ENCODE measurements around the gene TRHDE.

TRHDE gene

DNA sequence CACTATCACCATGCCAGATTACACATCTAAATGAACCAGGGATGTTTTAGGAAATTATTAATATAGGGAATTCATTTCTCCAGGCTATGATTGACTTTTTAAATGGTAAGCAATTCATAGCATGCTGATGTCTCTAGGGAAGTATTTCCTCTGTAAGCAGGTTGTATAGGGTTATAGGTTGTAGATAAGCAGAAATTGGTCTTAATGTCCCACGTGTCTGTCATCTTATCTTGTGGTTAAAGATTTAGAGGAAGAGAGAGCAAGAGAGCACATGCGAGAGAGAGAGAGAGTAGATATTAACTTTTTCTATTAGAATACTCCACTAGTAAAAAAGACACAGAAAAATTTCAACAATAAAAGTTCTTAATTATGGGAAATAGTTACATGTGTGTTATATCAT, 32.6 kb downstream of the TRHDE start:
- no peak overlapping the region for H3K4me3 ChIP-seq (ENCODE audit: low read length in 2 of 2)
- H3K27ac ChIP-seq (ENCODE audit: low read depth in 2 of 2, low read length in 2 of 2) = no peak overlapping the region
- no peaks in the 10 kb centered on the region for H3K4me1 ChIP-seq (ENCODE audit: control insufficient read depth in 2 of 2, insufficient read depth in 2 of 2, low read length in 2 of 2)
- H3K9ac ChIP-seq (ENCODE audit: low read depth in 1 of 2, low read length in 2 of 2) = no peak overlapping the region
- H3K36me3 ChIP-seq (ENCODE audit: control insufficient read depth in 2 of 2, insufficient read depth in 2 of 2, low read length in 2 of 2) = no peaks in the 10 kb centered on the region
- no peaks in the 10 kb centered on the region for H3K9me3 ChIP-seq (ENCODE audit: control insufficient read depth in 2 of 2, low read length in 2 of 2)
- no peaks in the 10 kb centered on the region for H3K27me3 ChIP-seq (ENCODE audit: control insufficient read depth in 2 of 2, insufficient read depth in 2 of 2, low read length in 2 of 2)

DNA sequence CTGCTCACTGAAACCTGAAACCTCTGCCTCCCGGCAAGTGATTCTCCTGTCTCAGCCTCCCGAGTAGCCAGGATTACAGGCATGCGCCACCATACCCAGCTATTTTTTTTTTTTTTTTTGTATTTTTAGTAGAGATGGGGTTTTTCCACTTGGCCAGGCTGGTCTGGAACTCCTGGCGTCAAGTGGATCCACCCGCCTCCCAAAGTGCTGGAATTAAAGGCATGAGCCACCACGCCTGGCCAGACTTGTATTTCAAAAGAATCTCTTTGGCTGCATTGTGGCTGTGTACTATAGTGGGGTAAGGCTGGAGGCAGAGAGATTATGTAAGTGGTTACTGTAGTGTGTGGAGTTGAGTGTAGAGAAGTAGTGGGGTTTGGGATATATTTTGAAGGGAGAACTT, 35.1 kb downstream of the TRHDE start:
- Histone ChIP-seq H3K4me1 (ENCODE audit: control insufficient read depth in 2 of 2, insufficient read depth in 2 of 2, low read length in 2 of 2) (no peaks in the 10 kb centered on the region), H3K4me3 (ENCODE audit: low read length in 2 of 2) (no peak overlapping the region), H3K27ac (ENCODE audit: low read depth in 2 of 2, low read length in 2 of 2) (no peak overlapping the region), H3K9ac (ENCODE audit: low read depth in 1 of 2, low read length in 2 of 2) (no peak overlapping the region), H3K9me3 (ENCODE audit: control insufficient read depth in 2 of 2, low read length in 2 of 2) (no peaks in the 10 kb centered on the region), H3K36me3 (ENCODE audit: control insufficient read depth in 2 of 2, insufficient read depth in 2 of 2, low read length in 2 of 2) (no peaks in the 10 kb centered on the region), H3K27me3 (ENCODE audit: control insufficient read depth in 2 of 2, insufficient read depth in 2 of 2, low read length in 2 of 2) (no peaks in the 10 kb centered on the region)

DNA sequence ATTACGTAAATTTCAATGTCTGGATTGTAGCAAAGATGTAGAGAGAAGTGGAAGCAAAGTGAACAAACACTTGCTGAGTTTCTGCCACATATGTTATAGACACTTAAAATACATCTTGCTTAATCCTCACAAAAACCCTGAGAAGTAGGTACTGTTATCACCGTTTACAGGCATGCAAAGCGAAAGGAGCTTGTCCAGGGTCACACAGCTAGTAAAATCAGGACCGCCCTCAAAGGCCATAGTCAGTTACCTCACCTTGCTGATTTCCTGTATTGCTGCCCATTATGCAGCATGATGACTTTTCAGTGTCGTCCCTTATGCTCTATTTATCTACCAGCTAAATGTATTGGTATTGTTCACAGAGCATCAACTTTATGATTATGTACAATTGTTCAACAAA, 39.8 kb downstream of the TRHDE start:
- Histone ChIP-seq H3K36me3 (ENCODE audit: control insufficient read depth in 2 of 2, insufficient read depth in 2 of 2, low read length in 2 of 2) (no peaks in the 10 kb centered on the region), H3K9me3 (ENCODE audit: control insufficient read depth in 2 of 2, low read length in 2 of 2) (no peaks in the 10 kb centered on the region), H3K9ac (ENCODE audit: low read depth in 1 of 2, low read length in 2 of 2) (no peak overlapping the region), H3K27me3 (ENCODE audit: control insufficient read depth in 2 of 2, insufficient read depth in 2 of 2, low read length in 2 of 2) (no peaks in the 10 kb centered on the region), H3K4me3 (ENCODE audit: low read length in 2 of 2) (no peak overlapping the region), H3K27ac (ENCODE audit: low read depth in 2 of 2, low read length in 2 of 2) (no peak overlapping the region), H3K4me1 (ENCODE audit: control insufficient read depth in 2 of 2, insufficient read depth in 2 of 2, low read length in 2 of 2) (no peaks in the 10 kb centered on the region)

DNA sequence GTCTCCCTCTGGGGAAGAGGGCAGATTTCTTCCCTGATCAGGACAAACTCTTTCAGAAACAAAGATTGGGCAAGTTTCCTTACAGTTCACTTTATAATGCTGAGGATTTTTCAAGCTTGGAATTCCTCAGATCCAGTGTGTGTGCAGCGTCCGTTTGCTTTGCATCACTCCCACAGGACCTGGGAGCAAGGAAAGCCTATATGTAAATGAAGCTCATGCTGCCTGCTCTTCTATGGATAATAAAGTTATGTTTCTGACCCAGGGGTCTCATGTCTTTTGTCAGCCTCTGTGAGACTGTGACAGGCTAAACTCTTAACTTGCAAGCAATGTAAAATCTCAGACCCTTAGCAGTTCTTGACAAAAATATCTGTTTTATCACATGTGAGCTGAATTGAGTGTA, 41.6 kb downstream of the TRHDE start:
- Histone ChIP-seq H3K4me3 (ENCODE audit: low read length in 2 of 2) (no peak overlapping the region), H3K27ac (ENCODE audit: low read depth in 2 of 2, low read length in 2 of 2) (no peak overlapping the region), H3K4me1 (ENCODE audit: control insufficient read depth in 2 of 2, insufficient read depth in 2 of 2, low read length in 2 of 2) (no peaks in the 10 kb centered on the region), H3K27me3 (ENCODE audit: control insufficient read depth in 2 of 2, insufficient read depth in 2 of 2, low read length in 2 of 2) (no peaks in the 10 kb centered on the region), H3K9ac (ENCODE audit: low read depth in 1 of 2, low read length in 2 of 2) (no peak overlapping the region), H3K36me3 (ENCODE audit: control insufficient read depth in 2 of 2, insufficient read depth in 2 of 2, low read length in 2 of 2) (no peaks in the 10 kb centered on the region), H3K9me3 (ENCODE audit: control insufficient read depth in 2 of 2, low read length in 2 of 2) (no peaks in the 10 kb centered on the region)

- no peak overlapping the region for H3K4me3 ChIP-seq (ENCODE audit: low read length in 2 of 2)
- no peaks in the 10 kb centered on the region for H3K4me1 ChIP-seq (ENCODE audit: control insufficient read depth in 2 of 2, insufficient read depth in 2 of 2, low read length in 2 of 2)
- no peaks in the 10 kb centered on the region for H3K27me3 ChIP-seq (ENCODE audit: control insufficient read depth in 2 of 2, insufficient read depth in 2 of 2, low read length in 2 of 2)
- H3K9me3 ChIP-seq (ENCODE audit: control insufficient read depth in 2 of 2, low read length in 2 of 2) = no peaks in the 10 kb centered on the region
- H3K9ac ChIP-seq (ENCODE audit: low read depth in 1 of 2, low read length in 2 of 2) = no peak overlapping the region
- no peaks in the 10 kb centered on the region for H3K36me3 ChIP-seq (ENCODE audit: control insufficient read depth in 2 of 2, insufficient read depth in 2 of 2, low read length in 2 of 2)
- H3K27ac ChIP-seq (ENCODE audit: low read depth in 2 of 2, low read length in 2 of 2) = no peak overlapping the region
These were observed 43.7 kb downstream of the TRHDE start for GRCh38 chr12:72315858-72316257.

DNA sequence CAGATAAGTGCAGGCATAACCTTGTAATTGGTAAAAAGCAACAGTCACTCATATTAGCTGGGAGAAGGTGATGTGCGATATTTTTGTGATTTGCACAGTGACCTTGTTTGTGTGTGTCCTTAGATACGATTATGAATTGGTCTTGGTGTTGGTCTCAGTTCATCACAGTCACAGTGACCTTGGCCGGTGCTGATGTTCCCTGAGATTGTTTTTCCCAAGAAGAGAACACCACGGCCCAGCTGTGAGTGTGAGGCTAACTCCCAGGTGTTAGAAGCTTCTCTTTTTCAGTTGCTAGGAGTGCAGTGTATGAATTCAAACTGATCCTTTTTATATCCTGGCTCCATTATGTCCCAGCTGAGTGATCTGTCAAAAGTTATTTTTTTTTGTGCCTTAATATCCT, 46.2 kb downstream of the TRHDE start:
- Histone ChIP-seq H3K27me3 (ENCODE audit: control insufficient read depth in 2 of 2, insufficient read depth in 2 of 2, low read length in 2 of 2) (no peaks in the 10 kb centered on the region), H3K4me3 (ENCODE audit: low read length in 2 of 2) (no peak overlapping the region), H3K9ac (ENCODE audit: low read depth in 1 of 2, low read length in 2 of 2) (no peak overlapping the region), H3K9me3 (ENCODE audit: control insufficient read depth in 2 of 2, low read length in 2 of 2) (no peaks in the 10 kb centered on the region), H3K4me1 (ENCODE audit: control insufficient read depth in 2 of 2, insufficient read depth in 2 of 2, low read length in 2 of 2) (no peaks in the 10 kb centered on the region), H3K36me3 (ENCODE audit: control insufficient read depth in 2 of 2, insufficient read depth in 2 of 2, low read length in 2 of 2) (no peaks in the 10 kb centered on the region), H3K27ac (ENCODE audit: low read depth in 2 of 2, low read length in 2 of 2) (no peak overlapping the region)

DNA sequence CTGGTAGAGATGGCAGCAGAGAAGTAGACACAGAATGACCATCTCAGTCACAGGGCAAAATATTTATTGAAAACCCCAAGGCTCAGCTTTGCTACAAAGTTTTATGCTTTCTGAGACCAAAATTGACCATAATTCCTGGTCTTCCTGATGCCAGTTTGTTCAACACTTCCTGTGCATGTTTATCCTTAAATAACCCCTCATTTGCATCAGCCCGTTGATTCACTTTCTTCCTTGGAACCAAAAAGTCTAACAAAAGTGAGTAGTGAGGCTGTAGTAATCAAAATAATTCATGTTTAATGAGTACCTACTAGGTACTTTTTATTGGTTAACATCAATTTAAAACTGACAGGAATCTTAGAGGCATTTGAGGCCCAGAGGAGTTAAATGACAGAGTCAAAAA, 51.7 kb downstream of the TRHDE start:
- Histone ChIP-seq H3K4me1 (ENCODE audit: control insufficient read depth in 2 of 2, insufficient read depth in 2 of 2, low read length in 2 of 2) (no peaks in the 10 kb centered on the region), H3K9ac (ENCODE audit: low read depth in 1 of 2, low read length in 2 of 2) (no peak overlapping the region), H3K27me3 (ENCODE audit: control insufficient read depth in 2 of 2, insufficient read depth in 2 of 2, low read length in 2 of 2) (no peaks in the 10 kb centered on the region), H3K36me3 (ENCODE audit: control insufficient read depth in 2 of 2, insufficient read depth in 2 of 2, low read length in 2 of 2) (no peaks in the 10 kb centered on the region), H3K27ac (ENCODE audit: low read depth in 2 of 2, low read length in 2 of 2) (no peak overlapping the region), H3K9me3 (ENCODE audit: control insufficient read depth in 2 of 2, low read length in 2 of 2) (no peaks in the 10 kb centered on the region), H3K4me3 (ENCODE audit: low read length in 2 of 2) (no peak overlapping the region)

DNA sequence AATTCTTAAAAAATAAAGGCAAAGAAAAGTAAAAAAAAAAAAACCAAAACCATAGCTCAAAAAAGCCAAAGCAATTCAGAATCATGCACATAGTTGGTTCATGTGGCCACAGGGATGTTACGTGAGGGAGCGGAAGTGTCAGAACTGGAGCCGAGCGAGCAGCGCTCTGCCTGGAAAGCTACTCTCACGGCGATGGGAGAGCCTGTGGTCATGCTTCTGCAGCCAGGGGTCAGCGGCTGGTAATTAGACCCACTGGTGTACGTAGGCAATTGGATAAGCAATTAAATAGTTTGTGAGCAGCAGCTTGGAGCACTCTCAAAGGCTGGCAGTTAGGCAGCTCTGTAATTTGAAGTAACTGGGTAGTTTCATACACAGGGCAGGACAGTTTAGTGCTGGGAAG, 58.1 kb downstream of the TRHDE start:
- no peaks in the 10 kb centered on the region for H3K27me3 ChIP-seq (ENCODE audit: control insufficient read depth in 2 of 2, insufficient read depth in 2 of 2, low read length in 2 of 2)
- H3K4me3 ChIP-seq (ENCODE audit: low read length in 2 of 2) = no peak overlapping the region
- no peaks in the 10 kb centered on the region for H3K4me1 ChIP-seq (ENCODE audit: control insufficient read depth in 2 of 2, insufficient read depth in 2 of 2, low read length in 2 of 2)
- no peak overlapping the region for H3K27ac ChIP-seq (ENCODE audit: low read depth in 2 of 2, low read length in 2 of 2)
- H3K9me3 ChIP-seq (ENCODE audit: control insufficient read depth in 2 of 2, low read length in 2 of 2) = no peaks in the 10 kb centered on the region
- no peak overlapping the region for H3K9ac ChIP-seq (ENCODE audit: low read depth in 1 of 2, low read length in 2 of 2)
- H3K36me3 ChIP-seq (ENCODE audit: control insufficient read depth in 2 of 2, insufficient read depth in 2 of 2, low read length in 2 of 2) = no peaks in the 10 kb centered on the region

GRCh38 chr12:72330784-72331183, 58.6 kb downstream of the TRHDE start:
- Histone ChIP-seq H3K27ac (ENCODE audit: low read depth in 2 of 2, low read length in 2 of 2) (no peak overlapping the region), H3K9me3 (ENCODE audit: control insufficient read depth in 2 of 2, low read length in 2 of 2) (no peaks in the 10 kb centered on the region), H3K4me3 (ENCODE audit: low read length in 2 of 2) (no peak overlapping the region), H3K4me1 (ENCODE audit: control insufficient read depth in 2 of 2, insufficient read depth in 2 of 2, low read length in 2 of 2) (no peaks in the 10 kb centered on the region), H3K27me3 (ENCODE audit: control insufficient read depth in 2 of 2, insufficient read depth in 2 of 2, low read length in 2 of 2) (no peaks in the 10 kb centered on the region), H3K36me3 (ENCODE audit: control insufficient read depth in 2 of 2, insufficient read depth in 2 of 2, low read length in 2 of 2) (no peaks in the 10 kb centered on the region), H3K9ac (ENCODE audit: low read depth in 1 of 2, low read length in 2 of 2) (no peak overlapping the region)

DNA sequence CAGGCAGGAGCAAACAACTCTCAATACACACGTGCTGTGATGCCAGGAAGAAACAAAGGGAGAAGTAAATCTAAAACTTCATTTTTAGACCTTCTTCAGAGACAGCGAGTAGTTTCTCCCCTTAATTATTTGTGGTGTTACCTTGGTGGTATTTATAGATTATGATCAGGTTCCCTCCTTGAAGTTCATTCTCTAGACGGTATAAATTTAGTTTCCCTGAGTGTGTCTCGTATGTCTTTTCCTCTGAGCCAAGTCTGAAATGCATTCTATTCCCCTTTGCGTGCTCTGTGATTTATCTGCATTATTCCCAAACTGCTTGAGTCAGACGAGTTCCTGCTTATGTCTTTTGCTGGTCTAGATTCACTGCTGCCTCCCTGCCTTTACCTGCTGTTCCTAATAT, 65.2 kb downstream of the TRHDE start:
- Histone ChIP-seq H3K4me1 (ENCODE audit: control insufficient read depth in 2 of 2, insufficient read depth in 2 of 2, low read length in 2 of 2) (no peaks in the 10 kb centered on the region), H3K27me3 (ENCODE audit: control insufficient read depth in 2 of 2, insufficient read depth in 2 of 2, low read length in 2 of 2) (no peaks in the 10 kb centered on the region), H3K36me3 (ENCODE audit: control insufficient read depth in 2 of 2, insufficient read depth in 2 of 2, low read length in 2 of 2) (no peaks in the 10 kb centered on the region), H3K4me3 (ENCODE audit: low read length in 2 of 2) (no peak overlapping the region), H3K9ac (ENCODE audit: low read depth in 1 of 2, low read length in 2 of 2) (no peak overlapping the region), H3K9me3 (ENCODE audit: control insufficient read depth in 2 of 2, low read length in 2 of 2) (no peaks in the 10 kb centered on the region), H3K27ac (ENCODE audit: low read depth in 2 of 2, low read length in 2 of 2) (no peak overlapping the region)

- Histone ChIP-seq H3K27ac (ENCODE audit: low read depth in 2 of 2, low read length in 2 of 2) (no peak overlapping the region), H3K9me3 (ENCODE audit: control insufficient read depth in 2 of 2, low read length in 2 of 2) (no peaks in the 10 kb centered on the region), H3K9ac (ENCODE audit: low read depth in 1 of 2, low read length in 2 of 2) (no peak overlapping the region), H3K36me3 (ENCODE audit: control insufficient read depth in 2 of 2, insufficient read depth in 2 of 2, low read length in 2 of 2) (no peaks in the 10 kb centered on the region), H3K4me3 (ENCODE audit: low read length in 2 of 2) (no peak overlapping the region), H3K4me1 (ENCODE audit: control insufficient read depth in 2 of 2, insufficient read depth in 2 of 2, low read length in 2 of 2) (no peaks in the 10 kb centered on the region), H3K27me3 (ENCODE audit: control insufficient read depth in 2 of 2, insufficient read depth in 2 of 2, low read length in 2 of 2) (no peaks in the 10 kb centered on the region)
These were observed 65.8 kb downstream of the TRHDE start for GRCh38 chr12:72337946-72338345.

All from mucosa of rectum (tissue), 2 donors.